Left ventricle myocardium superior (tissue), 1 donor: ENCODE data around the gene TBX6. TPM values are rescaled to one million over a fixed set of nuclear protein-coding genes. Genes with fewer than 3 reads are reported as not detected.
A peak's percentile ranks its signal among the peaks of the same experiment; 100 is the strongest.
"Not testable (repeated sequence)": the region's sequence is repeated elsewhere in the genome, so short reads cannot be mapped to it uniquely, and the experiment has no call there.

Experiments used
- ATAC-seq: fragments of 200-7000 bp; cut with Tn5 transposase; one replicate; pipeline ENCODE4 v1.9.1; 2020; ENCODE audit warnings: mild to moderate bottlenecking, moderate library complexity
- DNase-seq: peaks from one replicate; pipeline ENCODE4 v3.0.0-alpha.2; 2020
- intact Hi-C: fragments of 100-400 bp; cut with micrococcal nuclease; formaldehyde crosslinking; loops from one replicate; pipeline ENCODE4 v1.11.0; 2022
- total RNA-seq: library from RNA; stranded (reverse); fragmentation: NEBNext Ultra II Directional; extraction: Animal tissue kit (Norgen Biotek cat#: 25700); gene quantifications from one replicate; pipeline ENCODE4 v1.2.1, GENCODE V29; 2021
- donor health status: DM: no; HTN: yes; CAD: no; lungs with severe emphysema.

The TBX6 gene
- total RNA-seq, 1 donor from 2014 or later: 0.79 TPM

DNA sequence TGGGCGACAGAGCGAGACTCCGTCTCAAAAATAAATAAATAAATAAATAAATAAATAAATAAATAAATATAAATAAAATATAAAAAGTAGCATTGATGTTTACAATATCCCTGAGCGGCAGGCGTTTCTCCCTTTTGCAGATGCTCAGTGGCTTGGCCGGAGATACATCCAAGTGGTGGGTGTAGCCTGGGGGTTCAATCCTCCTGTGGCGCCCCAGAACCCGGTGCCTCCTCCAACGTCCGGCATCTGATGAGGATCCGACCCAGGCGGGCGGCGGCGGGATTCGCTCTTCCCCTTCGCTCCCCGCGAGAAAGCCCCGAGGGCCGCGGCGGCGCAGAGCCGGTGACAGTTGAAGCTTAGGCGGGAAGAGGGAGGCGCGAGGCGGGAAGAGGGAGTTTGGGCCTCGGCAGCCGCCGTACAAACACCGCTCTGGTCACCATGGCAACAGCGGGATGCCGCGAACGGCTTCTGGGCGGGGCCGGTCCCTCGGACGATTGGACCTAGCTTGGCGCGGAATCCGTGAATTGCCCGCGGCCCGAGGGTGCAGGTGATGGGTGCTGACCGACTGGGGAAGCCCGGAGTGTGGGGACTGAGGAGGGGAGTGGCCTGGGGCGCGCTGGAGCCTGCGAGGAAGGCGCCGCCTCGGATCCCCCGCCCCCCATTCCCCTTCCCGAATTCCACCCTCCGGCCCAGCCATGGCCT is 38.9 kb downstream of the TBX6 start:
- ATAC-seq (peak; percentile 96), DNase-seq (peak; percentile 96)
- intact Hi-C loops: no loop called here

DNA sequence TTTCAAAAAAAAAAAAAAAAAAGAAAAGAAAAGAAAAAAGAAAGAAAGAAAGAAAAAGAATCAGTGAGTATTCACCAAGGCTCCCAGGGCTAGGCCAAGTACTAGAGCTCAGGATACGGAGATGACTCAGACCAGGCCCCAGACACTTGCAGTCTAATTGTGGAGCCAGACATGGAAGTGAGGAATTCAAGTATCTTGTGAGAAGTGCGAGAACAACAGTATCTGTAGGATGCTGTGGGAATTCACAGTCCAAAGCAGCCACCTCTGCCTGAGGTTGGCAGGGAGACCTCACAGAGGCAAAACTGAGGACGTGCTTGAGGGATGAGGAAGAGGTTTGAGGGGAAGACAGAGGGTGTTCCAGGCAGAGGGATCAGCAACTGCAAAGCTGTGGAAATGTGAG is 40.2 kb downstream of the TBX6 start:
- DNase-seq (no peak), ATAC-seq (no peak)
- intact Hi-C loops: no loop called here

DNA sequence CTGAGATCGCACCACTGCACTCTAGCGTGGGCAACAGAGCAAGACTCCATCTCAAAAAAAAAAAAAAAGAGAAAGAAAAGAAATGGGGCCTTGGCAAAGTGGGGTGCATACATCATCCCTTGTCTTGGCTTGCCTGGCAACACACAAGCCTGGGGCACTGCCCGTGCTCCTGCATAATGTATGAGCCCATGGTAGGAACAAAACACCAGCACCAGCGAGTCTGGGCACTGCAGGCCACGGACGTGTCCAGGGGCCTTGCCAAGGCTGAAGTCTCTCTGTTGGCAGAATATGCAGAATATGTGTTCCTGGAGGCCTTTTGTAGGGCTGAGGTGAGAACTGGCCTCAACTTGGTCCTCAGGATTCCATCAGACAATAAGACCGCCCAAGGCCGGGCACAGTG is 41.9 kb downstream of the TBX6 start:
- no peak for DNase-seq
- intact Hi-C loops: no loop called here
- no peak for ATAC-seq

DNA sequence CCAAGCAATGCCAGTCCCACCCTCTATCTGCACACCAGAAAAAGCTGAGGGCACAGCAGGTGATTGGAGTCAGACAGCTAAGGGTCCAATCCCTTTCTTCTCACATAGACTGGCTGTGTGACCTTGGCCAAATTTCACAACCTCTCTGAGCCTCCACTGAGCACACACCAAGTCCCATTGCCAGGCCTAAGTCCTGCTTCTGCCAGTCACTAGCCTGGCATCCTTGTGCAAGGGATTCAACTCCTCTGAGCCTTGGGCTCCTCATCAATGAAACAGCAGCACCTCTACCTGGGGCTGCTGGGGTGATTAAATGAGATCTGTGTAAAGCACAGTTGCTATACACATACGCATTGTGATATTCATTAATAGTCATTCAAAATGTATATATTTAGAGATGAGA is 45.1 kb downstream of the TBX6 start:
- DNase-seq (no peak), ATAC-seq (no peak)
- intact Hi-C loops: no loop called here

DNA sequence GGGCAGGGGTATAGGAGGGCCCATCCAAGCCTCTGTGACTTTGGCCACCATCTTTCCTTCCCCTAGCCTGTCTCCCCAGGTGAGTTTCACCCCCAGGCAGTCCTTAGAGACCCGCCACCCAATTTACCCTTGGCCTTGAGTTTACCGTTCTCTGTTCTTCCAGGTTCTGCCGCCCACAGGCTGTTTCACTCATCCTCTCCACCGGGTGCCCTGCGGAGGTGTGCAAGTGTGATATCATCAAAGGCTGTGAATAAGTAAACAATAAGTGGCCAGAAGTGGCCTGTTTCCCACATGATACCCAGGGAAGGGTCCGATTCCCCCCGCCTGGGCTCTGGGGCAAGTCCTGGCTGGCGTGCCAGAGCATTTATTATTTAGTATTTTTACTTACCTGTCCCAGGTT is 45.5 kb downstream of the TBX6 start:
- intact Hi-C loops: no loop called here
- no peak for DNase-seq
- ATAC-seq: no peak

- DNase-seq (no peak), ATAC-seq (no peak)
- intact Hi-C loops: no loop called here
Measured at GRCh38 chr16:30041841-30042240, 49.9 kb downstream of the TBX6 start.

DNA sequence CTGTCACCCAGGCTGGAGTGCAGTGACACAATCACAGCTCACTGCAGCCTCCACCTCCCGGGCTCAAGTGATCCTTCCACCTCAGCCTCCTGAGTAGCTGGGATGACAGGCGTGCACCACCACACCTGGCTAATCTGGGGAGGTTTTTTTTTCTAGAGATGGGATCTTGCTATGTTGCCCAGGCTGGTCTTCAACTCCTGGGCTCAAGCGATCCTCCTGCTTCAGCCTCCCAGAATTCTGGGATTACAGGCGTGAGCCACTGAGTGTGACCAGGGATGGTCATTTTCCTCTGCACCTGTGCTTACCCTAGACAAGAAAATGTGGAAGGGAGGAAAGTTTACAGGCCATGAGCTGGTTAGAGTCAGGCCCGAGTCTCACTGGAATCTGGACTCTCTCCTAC is 51.0 kb downstream of the TBX6 start:
- ATAC-seq, DNase-seq, intact Hi-C loops: not testable (repeated sequence)

DNA sequence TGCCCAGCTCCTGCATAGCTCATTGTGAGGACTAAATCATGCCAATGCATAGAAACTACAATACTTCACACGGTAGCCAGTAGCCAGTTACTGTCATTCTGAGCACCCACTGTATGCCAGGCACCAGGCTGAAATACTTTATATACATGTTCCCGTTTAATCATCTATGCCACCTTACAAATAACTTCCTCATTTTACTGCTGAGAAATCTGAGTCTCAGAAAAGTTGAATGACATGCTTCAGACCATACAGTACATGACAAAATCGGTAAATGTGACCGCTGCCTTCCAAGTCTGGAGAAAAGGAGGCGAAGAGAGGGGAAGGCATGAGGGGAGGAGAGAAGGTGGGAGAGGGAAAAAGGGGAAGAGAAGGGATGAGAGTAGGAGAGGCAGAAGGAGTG is 51.5 kb downstream of the TBX6 start:
- no peak for DNase-seq

More for the DNA sequence above, 51.5 kb downstream of the TBX6 start:
- ATAC-seq: no peak
- intact Hi-C loops: no loop called here

Other genes starting within 250 kb of the TBX6 start
- gene CDIPT, start 228.7 kb downstream of the TBX6 start, total RNA-seq: 65.8 TPM
- 0.22 TPM for gene SEZ6L2, start 192.4 kb downstream of the TBX6 start, total RNA-seq
- gene ASPHD1, start 191.4 kb downstream of the TBX6 start, total RNA-seq: 0.37 TPM
- 5.5 TPM for gene KCTD13, start 165.7 kb downstream of the TBX6 start, total RNA-seq
- gene TMEM219, start 129.8 kb downstream of the TBX6 start, total RNA-seq: 66.2 TPM
- 34.9 TPM for gene TAOK2, start 118.1 kb downstream of the TBX6 start, total RNA-seq
- gene HIRIP3, start 96.3 kb downstream of the TBX6 start, total RNA-seq: 19.4 TPM
- gene INO80E, start 95.7 kb downstream of the TBX6 start, total RNA-seq: 31.3 TPM
- gene DOC2A, start 80.9 kb downstream of the TBX6 start, total RNA-seq: 0.82 TPM
- gene C16orf92, start 68.7 kb downstream of the TBX6 start, total RNA-seq: not detected
- gene TLCD3B, start 60.7 kb downstream of the TBX6 start, total RNA-seq: not detected
- gene ALDOA, start 26.2 kb downstream of the TBX6 start, total RNA-seq: 4,258 TPM
- gene PPP4C, start 15.9 kb downstream of the TBX6 start, total RNA-seq: 33.1 TPM
- 66.0 TPM for gene YPEL3, start 4.3 kb upstream of the TBX6 start, total RNA-seq
- 2.0 TPM for gene GDPD3, start 21.6 kb upstream of the TBX6 start, total RNA-seq
- gene MAPK3, start 31.3 kb upstream of the TBX6 start, total RNA-seq: 44.7 TPM
- 10.3 TPM for gene CORO1A, start 91.7 kb upstream of the TBX6 start, total RNA-seq
- gene BOLA2B, start 101.7 kb upstream of the TBX6 start, total RNA-seq: 49.5 TPM
- 16.5 TPM for gene SLX1A, start 102.0 kb upstream of the TBX6 start, total RNA-seq
- 12.5 TPM for gene SULT1A3, start 107.3 kb upstream of the TBX6 start, total RNA-seq
- gene NPIPB13, start 156.6 kb upstream of the TBX6 start, total RNA-seq: 3.5 TPM